CD4-positive, alpha-beta T cell treated with Interleukin-6 for 4 hours (primary cell): ENCODE measurements around the gene TMEM8B.
"Not testable (repeated sequence)": the region's sequence is repeated elsewhere in the genome, so short reads cannot be mapped to it uniquely, and the experiment has no call there.

Experiments
- DNase-seq: peaks from one replicate; pipeline ENCODE4 v3.0.0-alpha.2; 2020; ENCODE audit warnings: mixed read lengths

Gene TMEM8B

DNA sequence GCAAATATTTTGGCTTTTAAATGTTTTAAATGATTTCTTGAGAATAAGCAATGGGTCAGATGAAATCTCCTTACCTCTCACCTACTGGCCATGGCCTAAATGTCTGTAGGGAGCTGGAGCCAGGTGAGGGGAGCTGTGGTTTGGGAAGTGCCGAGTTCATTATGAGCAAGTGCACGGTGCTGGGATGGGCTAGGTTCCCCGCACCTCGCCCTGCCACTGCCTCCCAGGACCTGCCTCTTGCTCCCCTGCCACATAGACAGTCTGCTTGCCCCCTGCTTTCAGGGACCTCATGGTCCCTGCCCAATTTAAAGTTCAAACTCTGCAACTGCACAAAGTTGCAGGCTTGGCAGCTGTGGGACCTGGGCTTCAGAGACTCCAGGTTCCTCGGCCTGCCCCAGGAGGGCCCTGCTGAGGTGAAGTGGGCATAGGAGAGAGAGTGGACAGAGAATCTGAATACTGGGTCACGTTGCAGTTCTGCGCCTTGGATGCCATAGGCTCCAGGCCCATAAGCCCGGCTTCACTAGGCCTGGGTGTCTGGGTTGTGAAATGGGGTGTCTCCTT lies 35.7 kb downstream of the TMEM8B start:
- DNase-seq, result no peak

GRCh38 chr9:35867538-35867937 lies 38.5 kb downstream of the TMEM8B start:
- DNase-seq, result no peak

DNA sequence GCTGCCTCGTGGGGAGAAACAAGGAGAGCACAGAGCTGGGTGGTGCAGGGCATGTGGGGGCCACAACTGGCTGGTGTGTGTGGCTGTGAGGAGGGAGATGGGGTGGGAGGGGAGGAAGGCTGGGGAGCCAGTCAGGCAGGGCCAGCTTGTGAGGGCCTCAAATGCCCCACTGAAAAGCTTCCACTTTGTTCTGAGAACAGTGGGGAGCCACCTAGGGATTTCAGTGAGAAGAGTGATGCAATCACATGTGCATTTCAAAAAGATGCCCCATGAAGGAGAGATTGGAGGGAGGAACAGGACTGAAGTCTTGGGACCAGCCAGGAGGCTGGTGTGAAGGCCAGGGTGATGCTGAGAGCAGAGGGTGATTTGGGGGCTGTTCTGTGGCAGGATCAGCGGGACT lies 39.9 kb downstream of the TMEM8B start:
- no peak for DNase-seq

- DNase-seq, result no peak
Observed at GRCh38 chr9:35869621-35870216, 40.7 kb downstream of the TMEM8B start.

DNA sequence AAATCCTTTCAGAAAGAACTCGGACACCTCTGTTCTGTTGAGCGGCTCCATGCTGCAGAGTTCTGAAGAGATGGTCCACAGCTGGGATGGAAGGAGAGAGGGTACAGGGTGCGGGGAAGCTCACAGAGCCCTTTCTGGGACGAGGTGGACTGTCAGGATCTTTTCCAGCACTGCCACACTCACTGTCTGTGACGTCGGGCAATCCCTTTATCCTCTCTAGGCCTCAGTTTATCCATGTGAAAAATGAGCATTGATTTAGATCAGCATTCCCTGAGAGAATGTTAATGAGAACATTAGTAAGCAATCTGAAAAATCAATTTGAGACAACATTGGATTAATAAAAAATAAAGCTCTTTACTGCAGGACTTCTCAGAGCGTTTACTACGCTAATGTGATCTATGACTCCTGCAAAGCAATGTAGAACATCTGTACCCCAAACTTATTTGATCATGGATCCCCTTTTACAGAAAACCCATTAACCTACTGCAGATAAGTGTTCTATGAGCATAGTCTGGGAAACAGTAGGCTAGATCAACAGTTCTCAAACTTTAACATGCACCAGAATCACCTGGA lies 41.4 kb downstream of the TMEM8B start, which contains the start of gene OR13J1:
TSS of gene OR13J1 (minus strand) at position 51 of the 573 bp plus-strand sequence. CDS start at position 51, 0 bp downstream.
- no peak for DNase-seq

- DNase-seq, result no peak
Observed at GRCh38 chr9:35871545-35871944, 42.5 kb downstream of the TMEM8B start.

- no peak for DNase-seq
Observed at GRCh38 chr9:35872505-35872904, 43.5 kb downstream of the TMEM8B start.

GRCh38 chr9:35882263-35882848 lies 53.3 kb downstream of the TMEM8B start:
- DNase-seq, result peak; percentile 89

- no peak for DNase-seq
Observed at GRCh38 chr9:35882996-35883395, 54.0 kb downstream of the TMEM8B start.

DNA sequence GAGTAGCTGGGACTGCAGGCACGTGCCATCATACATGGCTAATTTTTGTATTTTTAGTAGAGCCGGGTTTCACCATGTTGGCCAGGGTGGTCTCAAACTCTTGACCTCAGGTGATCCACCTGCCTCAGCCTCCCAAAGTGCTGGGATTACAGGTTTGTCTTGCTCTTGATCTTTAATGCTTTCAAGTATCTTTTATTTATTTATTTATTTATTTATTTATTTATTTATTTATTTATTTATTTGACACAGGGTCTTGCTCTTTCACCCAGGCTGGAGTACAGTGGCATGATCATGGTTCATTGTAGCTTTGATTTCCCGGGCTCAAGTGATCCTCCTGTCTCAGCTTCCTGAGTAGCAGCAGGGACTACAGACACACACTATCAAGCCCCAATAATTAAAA lies 55.9 kb downstream of the TMEM8B start:
- DNase-seq, result not testable (repeated sequence)

- no peak for DNase-seq
Observed at GRCh38 chr9:35891646-35892045, 62.6 kb downstream of the TMEM8B start.

GRCh38 chr9:35892051-35892450 lies 63.0 kb downstream of the TMEM8B start:
- no peak for DNase-seq

DNA sequence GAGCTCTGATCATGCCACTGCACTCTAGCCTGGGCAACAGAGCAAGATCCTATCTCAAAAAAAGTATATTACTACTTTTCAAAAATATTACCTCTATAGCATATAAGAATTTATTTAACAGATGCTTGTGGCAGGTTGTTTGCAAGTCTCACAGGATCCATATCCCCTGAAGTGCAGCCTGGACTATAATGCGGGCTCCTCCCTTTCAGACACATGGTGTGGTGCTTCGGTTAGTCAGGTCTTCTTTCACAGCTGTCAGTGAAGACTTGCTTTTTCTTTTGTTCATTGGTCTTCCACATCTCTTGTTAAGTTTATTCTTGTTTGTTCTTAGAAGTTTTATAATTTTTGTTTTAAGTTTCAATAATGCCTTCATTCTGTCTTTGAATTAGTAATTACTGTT lies 67.5 kb downstream of the TMEM8B start:
- DNase-seq, result no peak

- DNase-seq, result not testable (repeated sequence)
Observed at GRCh38 chr9:35897376-35898099, 68.5 kb downstream of the TMEM8B start.

- DNase-seq, result no peak
Observed at GRCh38 chr9:35898337-35898736, 69.3 kb downstream of the TMEM8B start.

GRCh38 chr9:35899021-35899420 lies 70.0 kb downstream of the TMEM8B start:
- DNase-seq, result no peak

GRCh38 chr9:35903049-35903448 lies 74.0 kb downstream of the TMEM8B start:
- DNase-seq, result peak; percentile 57

GRCh38 chr9:35904338-35904737 lies 75.3 kb downstream of the TMEM8B start:
- DNase-seq, result no peak

DNA sequence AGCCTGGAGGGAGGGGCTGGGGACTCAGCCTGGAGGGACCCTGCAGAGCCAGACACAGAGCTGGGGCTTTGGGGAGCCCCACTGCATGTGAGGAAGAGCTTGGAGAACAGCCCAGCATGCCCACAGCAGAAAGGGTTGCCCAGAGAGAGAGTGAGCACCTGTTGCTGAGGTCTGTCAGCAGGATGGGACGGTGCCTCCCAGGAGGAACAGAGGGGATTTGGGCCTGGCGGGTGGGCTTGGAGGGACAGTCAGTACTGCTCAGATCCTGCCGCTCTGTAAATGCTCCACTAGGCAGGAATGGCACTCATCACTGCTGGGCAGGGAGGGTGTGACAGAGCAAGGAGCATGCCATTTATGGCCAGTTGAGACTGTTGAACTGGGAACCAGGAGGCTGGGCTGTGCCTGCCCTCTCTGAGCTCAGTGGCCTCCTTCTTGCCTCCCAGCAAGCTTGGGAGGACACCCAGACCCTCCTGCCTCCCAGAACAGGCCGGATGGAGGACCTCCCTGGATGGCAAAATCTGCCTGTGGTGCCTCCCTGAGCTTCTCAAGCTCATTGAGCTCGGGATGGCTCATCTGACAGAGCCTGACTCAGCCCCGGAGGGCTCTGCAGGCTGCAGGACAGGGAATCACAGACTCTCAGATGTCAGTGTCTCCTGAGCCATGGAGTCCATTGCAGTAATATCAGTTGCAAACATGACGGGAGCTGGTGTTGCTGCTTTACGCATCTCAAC lies 76.2 kb downstream of the TMEM8B start:
- no peak for DNase-seq

- no peak for DNase-seq
Observed at GRCh38 chr9:35905912-35906679, 77.1 kb downstream of the TMEM8B start, which contains the start of gene HRCT1. HRCT1 (plus strand) TSS chr9:35906202; CDS start chr9:35906288, 86 bp downstream.

DNA sequence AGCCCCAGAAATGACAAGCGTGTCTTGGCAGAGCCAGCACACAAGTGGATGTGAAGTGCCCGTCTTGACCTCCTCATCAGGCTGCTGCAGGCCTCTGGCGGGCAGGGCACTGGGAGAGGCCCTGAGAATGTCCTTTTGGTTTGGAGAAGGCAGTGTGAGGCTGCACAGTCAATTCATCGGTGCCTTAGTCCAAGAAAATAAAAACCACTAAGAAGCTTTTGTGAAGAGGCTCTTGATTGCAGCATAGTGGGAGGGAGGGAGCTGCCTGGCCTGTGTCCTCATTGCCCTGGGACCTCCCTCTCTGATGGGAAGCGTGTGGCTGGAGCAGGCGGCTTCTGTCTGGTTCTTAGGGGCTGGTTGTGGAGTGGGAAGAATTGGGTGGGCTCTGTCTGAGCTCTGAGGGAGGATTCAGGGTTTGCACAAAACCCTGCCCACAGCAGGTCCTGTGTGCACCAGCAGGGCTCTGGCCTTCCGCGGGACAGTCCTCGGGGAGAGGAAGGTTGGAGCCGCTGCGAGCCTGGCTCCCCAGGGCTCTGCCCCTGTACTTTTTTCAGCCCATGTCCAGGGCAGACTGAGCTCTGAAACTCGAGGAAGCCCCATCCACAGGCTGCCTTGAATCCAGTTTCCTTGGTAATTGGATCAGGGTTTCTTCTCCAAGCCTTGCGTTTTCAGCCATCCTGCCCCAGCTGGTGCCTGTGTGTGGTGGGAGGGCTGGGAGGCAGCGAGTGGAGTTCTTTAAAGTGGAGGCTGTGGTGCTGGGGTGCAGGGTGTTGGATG lies 78.1 kb downstream of the TMEM8B start:
- DNase-seq, result no peak
